ENCODE data around the gene GATB.

Gene GATB

GRCh38 chr4:151640381-151640780, 120.4 kb downstream of the GATB start:
- DNase-seq, result no peak

GRCh38 chr4:151638295-151638858, 122.4 kb downstream of the GATB start:
- no peak for DNase-seq

GRCh38 chr4:151631349-151631748, 129.5 kb downstream of the GATB start:
- DNase-seq, result no peak

GRCh38 chr4:151629097-151629783, 131.6 kb downstream of the GATB start:
- DNase-seq, result no peak

GRCh38 chr4:151628001-151628608, 132.7 kb downstream of the GATB start:
- no peak for DNase-seq

GRCh38 chr4:151627491-151627890, 133.3 kb downstream of the GATB start:
- no peak for DNase-seq

- DNase-seq, result no peak
Measured at GRCh38 chr4:151626751-151627150, 134.1 kb downstream of the GATB start.

GRCh38 chr4:151626228-151626627, 134.6 kb downstream of the GATB start:
- DNase-seq, result no peak

GRCh38 chr4:151624626-151625565, 135.9 kb downstream of the GATB start:
- no peak for DNase-seq

Measured in GDM1 (cell line).